Nephron progenitor cell (in vitro differentiated cells): Measurements from ENCODE around the gene LECT2.

ENCODE experiments used
- DNase-seq: peaks from one replicate; pipeline ENCODE4 v3.0.0; 2021
- H3K27ac Mint-ChIP-seq: 2 replicates; pipeline ENCODE4 v1.8.0; 2021; ENCODE audit warnings: mild to moderate bottlenecking, moderate library complexity, mixed read lengths
- H3K27me3 Mint-ChIP-seq: 2 replicates; pipeline ENCODE4 v1.8.0; 2021; ENCODE audit warnings: mild to moderate bottlenecking, low read depth, mixed read lengths; ENCODE audit not compliant: poor library complexity
- H3K36me3 Mint-ChIP-seq: 2 replicates; pipeline ENCODE4 v1.8.0; 2021; ENCODE audit warnings: low read depth, mixed read lengths
- H3K4me1 Mint-ChIP-seq: 2 replicates; pipeline ENCODE4 v1.8.0; 2021; ENCODE audit warnings: mixed read lengths
- H3K4me3 Mint-ChIP-seq: 2 replicates; pipeline ENCODE4 v1.8.0; 2021; ENCODE audit warnings: mild to moderate bottlenecking, moderate library complexity, mixed read lengths
- H3K9me3 Mint-ChIP-seq: 2 replicates; pipeline ENCODE4 v1.8.0; 2021; ENCODE audit warnings: mild to moderate bottlenecking, moderate library complexity, mixed read lengths
- TF ChIP-seq, protein P1 (sequence below): fragments of 200-600 bp; sonication (generic); IDR thresholded peaks from 2 replicates; pipeline ENCODE4 v1.5.0; 2021; ENCODE audit warnings: antibody characterized with exemption

LECT2 gene

DNA sequence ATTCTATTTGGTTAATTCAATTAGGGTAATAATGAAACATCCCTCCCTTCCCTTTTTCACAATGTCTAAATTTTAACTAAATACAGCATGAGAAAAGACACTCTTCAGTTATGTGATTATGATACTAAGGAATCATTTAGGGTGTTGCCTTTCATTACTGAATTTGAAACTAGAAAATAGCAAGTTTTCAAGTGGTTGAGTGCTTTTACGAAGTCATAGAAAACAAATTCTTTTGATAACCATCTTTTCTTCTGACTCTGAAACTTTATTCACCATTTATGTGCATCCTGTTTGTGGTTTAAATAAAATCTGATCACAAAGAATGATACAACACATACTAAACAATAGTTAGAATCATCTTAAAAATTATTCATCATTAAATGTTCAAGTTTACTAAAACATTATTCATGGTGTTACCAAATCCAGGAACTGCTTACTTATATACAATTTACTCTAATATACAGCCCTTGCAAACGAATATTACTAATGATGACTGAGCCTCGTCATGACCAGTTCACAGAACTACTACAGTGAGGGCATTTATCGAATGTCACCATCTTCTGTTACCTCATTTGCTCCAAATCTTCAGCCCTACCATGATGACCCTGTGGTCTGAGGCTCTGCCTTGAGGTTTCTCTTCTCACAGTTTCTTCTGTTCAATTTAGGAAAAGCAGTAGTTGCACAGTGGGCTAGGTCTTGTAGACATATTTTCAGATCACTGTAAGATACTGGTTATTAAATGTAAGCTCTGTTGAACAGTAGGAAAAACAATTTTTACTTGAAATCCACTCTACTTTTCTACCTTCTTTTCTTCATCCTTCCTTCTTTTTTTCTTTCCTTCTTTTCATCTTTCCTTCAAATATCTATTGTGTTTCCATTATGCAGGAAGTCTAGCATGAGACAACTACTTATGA, 40.8 kb downstream of the LECT2 start:
- H3K4me3 Mint-ChIP-seq, result no peak overlapping the region
- H3K27ac Mint-ChIP-seq, result no peak overlapping the region
- H3K4me1 Mint-ChIP-seq, result no peaks in the 10 kb centered on the region
- H3K27me3 Mint-ChIP-seq, result peaks cover 86% of the 10 kb centered on the region
- H3K9me3 Mint-ChIP-seq, result no peaks in the 10 kb centered on the region
- DNase-seq, result no peak
- no peaks in the 10 kb centered on the region for H3K36me3 Mint-ChIP-seq
- TF ChIP-seq, protein P1, sequence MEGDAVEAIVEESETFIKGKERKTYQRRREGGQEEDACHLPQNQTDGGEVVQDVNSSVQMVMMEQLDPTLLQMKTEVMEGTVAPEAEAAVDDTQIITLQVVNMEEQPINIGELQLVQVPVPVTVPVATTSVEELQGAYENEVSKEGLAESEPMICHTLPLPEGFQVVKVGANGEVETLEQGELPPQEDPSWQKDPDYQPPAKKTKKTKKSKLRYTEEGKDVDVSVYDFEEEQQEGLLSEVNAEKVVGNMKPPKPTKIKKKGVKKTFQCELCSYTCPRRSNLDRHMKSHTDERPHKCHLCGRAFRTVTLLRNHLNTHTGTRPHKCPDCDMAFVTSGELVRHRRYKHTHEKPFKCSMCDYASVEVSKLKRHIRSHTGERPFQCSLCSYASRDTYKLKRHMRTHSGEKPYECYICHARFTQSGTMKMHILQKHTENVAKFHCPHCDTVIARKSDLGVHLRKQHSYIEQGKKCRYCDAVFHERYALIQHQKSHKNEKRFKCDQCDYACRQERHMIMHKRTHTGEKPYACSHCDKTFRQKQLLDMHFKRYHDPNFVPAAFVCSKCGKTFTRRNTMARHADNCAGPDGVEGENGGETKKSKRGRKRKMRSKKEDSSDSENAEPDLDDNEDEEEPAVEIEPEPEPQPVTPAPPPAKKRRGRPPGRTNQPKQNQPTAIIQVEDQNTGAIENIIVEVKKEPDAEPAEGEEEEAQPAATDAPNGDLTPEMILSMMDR, result no peak

DNA sequence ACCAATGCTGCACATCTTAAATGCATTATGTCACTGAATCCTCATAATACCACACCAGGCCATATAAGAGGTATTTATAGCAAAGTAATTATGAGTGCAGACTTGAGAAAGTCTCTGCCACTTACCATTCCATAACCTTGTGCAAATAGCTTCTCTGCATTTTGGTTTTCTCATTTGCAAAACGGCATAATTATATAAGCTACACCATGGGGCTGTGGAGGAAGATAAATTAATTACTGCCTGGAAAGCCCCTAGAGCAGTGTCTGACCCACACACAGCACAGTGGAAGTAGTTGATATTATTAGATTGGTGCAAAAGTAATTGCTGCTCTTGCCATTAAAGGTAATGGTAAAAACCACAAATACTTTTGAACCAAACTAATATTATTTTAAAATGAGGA, 49.6 kb downstream of the LECT2 start:
- no peak for DNase-seq
- H3K9me3 Mint-ChIP-seq, result no peaks in the 10 kb centered on the region
- no peaks in the 10 kb centered on the region for H3K36me3 Mint-ChIP-seq
- no peaks in the 10 kb centered on the region for H3K4me1 Mint-ChIP-seq
- H3K27ac Mint-ChIP-seq, result no peak overlapping the region
- H3K27me3 Mint-ChIP-seq, result peaks cover 48% of the 10 kb centered on the region
- TF ChIP-seq, protein P1, result no peak
- H3K4me3 Mint-ChIP-seq, result no peak overlapping the region

DNA sequence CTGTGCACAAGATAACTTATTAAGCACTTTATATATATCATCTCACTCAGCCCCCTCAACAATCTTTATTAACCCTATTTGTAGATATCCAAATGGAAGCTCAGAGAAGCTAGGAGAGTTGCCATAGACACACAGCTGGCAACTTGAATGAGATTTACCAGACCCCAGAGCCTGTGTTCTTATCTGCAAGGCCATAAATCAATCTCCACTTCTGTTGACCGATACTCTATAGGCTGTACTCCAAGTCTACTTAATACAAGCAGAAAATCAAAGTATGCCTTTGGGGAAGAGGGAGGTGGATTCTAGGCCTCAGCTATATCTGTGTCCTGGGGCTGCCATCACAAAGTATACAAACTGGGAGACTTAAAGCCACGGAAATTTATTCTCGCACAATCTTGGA, 53.1 kb downstream of the LECT2 start:
- DNase-seq, result no peak
- Mint-ChIP-seq H3K4me1 (no peaks in the 10 kb centered on the region), H3K4me3 (no peak overlapping the region), H3K36me3 (no peaks in the 10 kb centered on the region), H3K9me3 (no peaks in the 10 kb centered on the region), H3K27me3 (peaks cover 43% of the 10 kb centered on the region), H3K27ac (no peak overlapping the region)
- TF ChIP-seq, protein P1, result no peak

DNA sequence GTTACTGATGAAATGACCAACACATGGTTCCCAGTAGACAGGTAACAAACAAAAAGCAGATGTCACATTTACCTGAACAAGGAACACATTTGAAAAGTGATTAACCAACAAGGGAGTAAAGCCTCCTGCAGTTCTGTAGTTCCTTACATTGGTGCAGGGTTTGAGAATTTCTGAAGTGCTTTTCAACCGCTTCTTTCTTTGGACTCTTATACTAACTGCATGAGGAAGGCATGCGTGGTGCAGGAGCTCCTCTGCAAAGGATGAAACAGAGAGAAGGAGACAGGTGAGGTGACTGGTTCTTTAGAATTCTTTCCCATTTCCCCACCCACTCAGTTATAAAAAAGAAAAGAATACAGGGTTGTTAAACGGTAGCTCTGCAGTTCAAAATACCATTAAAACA, 54.5 kb downstream of the LECT2 start:
- Mint-ChIP-seq H3K27me3 (peaks cover 40% of the 10 kb centered on the region), H3K27ac (no peak overlapping the region), H3K4me1 (no peaks in the 10 kb centered on the region), H3K9me3 (no peaks in the 10 kb centered on the region), H3K36me3 (no peaks in the 10 kb centered on the region), H3K4me3 (no peak overlapping the region)
- DNase-seq, result no peak
- TF ChIP-seq, protein P1, result no peak

DNA sequence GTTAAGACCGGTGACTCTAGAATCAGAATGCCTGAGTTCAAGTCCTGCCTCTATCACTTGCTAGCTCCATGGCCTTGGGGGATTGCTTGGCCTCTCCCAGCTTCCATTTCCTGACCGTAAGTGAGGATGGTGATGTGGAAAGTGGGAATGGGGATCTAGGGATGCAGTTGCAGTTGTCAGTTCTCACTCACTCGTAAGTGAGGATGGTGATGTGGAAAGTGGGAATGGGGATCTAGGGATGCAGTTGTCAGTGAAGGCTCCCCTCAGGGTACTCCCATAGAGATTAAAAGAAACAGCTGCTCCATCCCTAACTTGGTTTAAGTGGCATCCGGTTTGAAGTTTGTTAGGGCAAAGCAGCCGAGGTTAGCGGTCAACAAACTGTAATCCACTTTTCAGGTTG, 56.1 kb downstream of the LECT2 start:
- Mint-ChIP-seq H3K4me1 (no peaks in the 10 kb centered on the region), H3K27me3 (peaks cover 36% of the 10 kb centered on the region), H3K4me3 (no peak overlapping the region), H3K27ac (no peak overlapping the region), H3K9me3 (no peaks in the 10 kb centered on the region), H3K36me3 (no peaks in the 10 kb centered on the region)
- TF ChIP-seq, protein P1, result no peak
- DNase-seq, result no peak
